ENCODE results near the gene RHBDL3. TPM values are rescaled to one million over a fixed set of nuclear protein-coding genes. Genes with fewer than 3 reads are reported as not detected.

Gene RHBDL3
- total and polyA plus RNA-seq, 10 of the 15 experiments (the other 5 are each of a cell fraction or from before 2014, with no cell fraction given): 0.04 to 0.24 (median 0.04) TPM; not detected in 5

- TF ChIP-seq MTA2 (IDR thresholded peaks at IDR 0.05; ENCODE audit: low read depth): peak; percentile 12; the same call in 1 of the 2 replicates
- 0 out of 4 replicates have a peak, but pooled peaks of 1 of the 2 experiments have one; percentile 0 for TF ChIP-seq SRF (IDR thresholded peaks at IDR 0.05; ENCODE audit: low read depth in 2 of 2, low read length in 2 of 2)
- TF ChIP-seq NR2F1 (conservative IDR thresholded peaks at IDR 0.05): no peak
- TF ChIP-seq NFYA (IDR thresholded peaks at IDR 0.05; ENCODE audit: borderline replicate concordance, low read depth, low read length): no peak
- no peak for TF ChIP-seq IRF5 (IDR thresholded peaks at IDR 0.05; ENCODE audit: borderline replicate concordance)
- no peak for TF ChIP-seq SMAD1 (IDR thresholded peaks at IDR 0.05; ENCODE audit: low read depth, partially characterized antibody)
- TF ChIP-seq, protein P1, sequence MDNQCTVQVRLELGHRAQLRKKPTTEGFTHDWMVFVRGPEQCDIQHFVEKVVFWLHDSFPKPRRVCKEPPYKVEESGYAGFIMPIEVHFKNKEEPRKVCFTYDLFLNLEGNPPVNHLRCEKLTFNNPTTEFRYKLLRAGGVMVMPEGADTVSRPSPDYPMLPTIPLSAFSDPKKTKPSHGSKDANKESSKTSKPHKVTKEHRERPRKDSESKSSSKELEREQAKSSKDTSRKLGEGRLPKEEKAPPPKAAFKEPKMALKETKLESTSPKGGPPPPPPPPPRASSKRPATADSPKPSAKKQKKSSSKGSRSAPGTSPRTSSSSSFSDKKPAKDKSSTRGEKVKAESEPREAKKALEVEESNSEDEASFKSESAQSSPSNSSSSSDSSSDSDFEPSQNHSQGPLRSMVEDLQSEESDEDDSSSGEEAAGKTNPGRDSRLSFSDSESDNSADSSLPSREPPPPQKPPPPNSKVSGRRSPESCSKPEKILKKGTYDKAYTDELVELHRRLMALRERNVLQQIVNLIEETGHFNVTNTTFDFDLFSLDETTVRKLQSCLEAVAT (IDR thresholded peaks at IDR 0.05): peak; percentile 91
- TF ChIP-seq KDM1A (IDR thresholded peaks at IDR 0.05; ENCODE audit: borderline replicate concordance): no peak
- TF ChIP-seq DPF2 (IDR thresholded peaks at IDR 0.05): no peak; the same call in 1 of the 2 replicates
- TF ChIP-seq KLF5 (IDR thresholded peaks at IDR 0.05; ENCODE audit: partially characterized antibody): no peak
- peak in 1 of 2 experiments; percentile 31; a peak in 1 of 4 replicates for TF ChIP-seq BHLHE40 (IDR thresholded peaks at IDR 0.05; ENCODE audit: borderline replicate concordance in 1 of 2, low read depth in 2 of 2, low read length in 1 of 2)
- TF ChIP-seq, protein P2, sequence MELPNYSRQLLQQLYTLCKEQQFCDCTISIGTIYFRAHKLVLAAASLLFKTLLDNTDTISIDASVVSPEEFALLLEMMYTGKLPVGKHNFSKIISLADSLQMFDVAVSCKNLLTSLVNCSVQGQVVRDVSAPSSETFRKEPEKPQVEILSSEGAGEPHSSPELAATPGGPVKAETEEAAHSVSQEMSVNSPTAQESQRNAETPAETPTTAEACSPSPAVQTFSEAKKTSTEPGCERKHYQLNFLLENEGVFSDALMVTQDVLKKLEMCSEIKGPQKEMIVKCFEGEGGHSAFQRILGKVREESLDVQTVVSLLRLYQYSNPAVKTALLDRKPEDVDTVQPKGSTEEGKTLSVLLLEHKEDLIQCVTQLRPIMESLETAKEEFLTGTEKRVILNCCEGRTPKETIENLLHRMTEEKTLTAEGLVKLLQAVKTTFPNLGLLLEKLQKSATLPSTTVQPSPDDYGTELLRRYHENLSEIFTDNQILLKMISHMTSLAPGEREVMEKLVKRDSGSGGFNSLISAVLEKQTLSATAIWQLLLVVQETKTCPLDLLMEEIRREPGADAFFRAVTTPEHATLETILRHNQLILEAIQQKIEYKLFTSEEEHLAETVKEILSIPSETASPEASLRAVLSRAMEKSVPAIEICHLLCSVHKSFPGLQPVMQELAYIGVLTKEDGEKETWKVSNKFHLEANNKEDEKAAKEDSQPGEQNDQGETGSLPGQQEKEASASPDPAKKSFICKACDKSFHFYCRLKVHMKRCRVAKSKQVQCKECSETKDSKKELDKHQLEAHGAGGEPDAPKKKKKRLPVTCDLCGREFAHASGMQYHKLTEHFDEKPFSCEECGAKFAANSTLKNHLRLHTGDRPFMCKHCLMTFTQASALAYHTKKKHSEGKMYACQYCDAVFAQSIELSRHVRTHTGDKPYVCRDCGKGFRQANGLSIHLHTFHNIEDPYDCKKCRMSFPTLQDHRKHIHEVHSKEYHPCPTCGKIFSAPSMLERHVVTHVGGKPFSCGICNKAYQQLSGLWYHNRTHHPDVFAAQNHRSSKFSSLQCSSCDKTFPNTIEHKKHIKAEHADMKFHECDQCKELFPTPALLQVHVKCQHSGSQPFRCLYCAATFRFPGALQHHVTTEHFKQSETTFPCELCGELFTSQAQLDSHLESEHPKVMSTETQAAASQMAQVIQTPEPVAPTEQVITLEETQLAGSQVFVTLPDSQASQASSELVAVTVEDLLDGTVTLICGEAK (IDR thresholded peaks at IDR 0.05; ENCODE audit: borderline replicate concordance): no peak
- TF ChIP-seq TCF12 (IDR thresholded peaks at IDR 0.05; ENCODE audit: low read depth, low read length): peak; percentile 58; the same call in 1 of the 2 replicates
- no peak for TF ChIP-seq RCOR1 (conservative IDR thresholded peaks at IDR 0.05; ENCODE audit: low read depth, low read length)
- TF ChIP-seq ATF7 (IDR thresholded peaks at IDR 0.05; ENCODE audit: low read depth): 0 out of 2 replicates have a peak, but pooled peaks have one; percentile 26
- no peak for TF ChIP-seq CUX1 (IDR thresholded peaks at IDR 0.05; ENCODE audit: insufficient replicate concordance, low read depth, low read length)
- peak; percentile 49 for TF ChIP-seq BACH1 (IDR thresholded peaks at IDR 0.05; ENCODE audit: borderline replicate concordance)
Observed at GRCh38 chr17:32349854-32350665, 84.4 kb downstream of the RHBDL3 start, which contains the start of gene ZNF207 (continued).
